ENCODE measurements around the gene HPN. TPM values are rescaled to one million over a fixed set of nuclear protein-coding genes. Genes with fewer than 3 reads are reported as not detected.

Gene HPN
- total and polyA plus RNA-seq, 2 experiments from 2014 or later, result 14.0 to 17.4 TPM

DNA sequence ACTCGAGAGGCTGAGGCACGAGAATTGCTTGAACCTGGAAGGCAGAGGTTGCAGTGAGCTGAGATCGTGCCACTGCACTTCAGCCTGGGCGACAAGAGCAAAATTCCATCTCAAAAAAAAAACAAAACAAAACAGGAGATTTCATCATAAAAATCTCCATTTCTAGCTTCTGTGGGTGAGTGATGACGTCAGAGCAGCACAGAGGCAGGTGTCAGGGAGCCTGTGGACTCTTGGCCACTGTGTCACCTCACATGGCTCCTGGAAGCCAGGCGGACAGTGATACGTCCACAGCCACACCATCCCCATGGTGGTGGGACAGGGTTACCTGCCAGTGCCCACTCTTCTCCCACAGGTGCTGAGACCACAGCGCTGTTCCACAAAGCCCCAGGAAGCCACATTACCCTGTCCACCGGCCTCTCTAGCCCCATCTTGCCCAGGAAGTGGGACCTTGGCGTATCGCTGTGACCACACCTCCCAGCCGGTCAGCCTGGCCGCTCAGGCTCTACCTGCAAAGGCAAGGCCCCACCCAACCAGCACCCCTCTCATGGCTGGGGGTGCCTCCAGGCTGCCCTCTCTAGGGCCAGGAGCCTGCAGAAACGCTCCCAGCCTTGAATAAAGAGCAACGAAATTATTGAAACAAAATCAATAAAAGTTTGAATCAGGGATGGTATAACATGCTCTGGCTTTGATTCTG is 71.6 kb downstream of the HPN start:
- ATAC-seq (no peak), DNase-seq (ENCODE audit: low spot score) (no peak)
- TF ChIP-seq, protein P1, sequence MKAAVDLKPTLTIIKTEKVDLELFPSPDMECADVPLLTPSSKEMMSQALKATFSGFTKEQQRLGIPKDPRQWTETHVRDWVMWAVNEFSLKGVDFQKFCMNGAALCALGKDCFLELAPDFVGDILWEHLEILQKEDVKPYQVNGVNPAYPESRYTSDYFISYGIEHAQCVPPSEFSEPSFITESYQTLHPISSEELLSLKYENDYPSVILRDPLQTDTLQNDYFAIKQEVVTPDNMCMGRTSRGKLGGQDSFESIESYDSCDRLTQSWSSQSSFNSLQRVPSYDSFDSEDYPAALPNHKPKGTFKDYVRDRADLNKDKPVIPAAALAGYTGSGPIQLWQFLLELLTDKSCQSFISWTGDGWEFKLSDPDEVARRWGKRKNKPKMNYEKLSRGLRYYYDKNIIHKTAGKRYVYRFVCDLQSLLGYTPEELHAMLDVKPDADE (IDR thresholded peaks at IDR 0.05), result no peak
- TF ChIP-seq, protein P2, sequence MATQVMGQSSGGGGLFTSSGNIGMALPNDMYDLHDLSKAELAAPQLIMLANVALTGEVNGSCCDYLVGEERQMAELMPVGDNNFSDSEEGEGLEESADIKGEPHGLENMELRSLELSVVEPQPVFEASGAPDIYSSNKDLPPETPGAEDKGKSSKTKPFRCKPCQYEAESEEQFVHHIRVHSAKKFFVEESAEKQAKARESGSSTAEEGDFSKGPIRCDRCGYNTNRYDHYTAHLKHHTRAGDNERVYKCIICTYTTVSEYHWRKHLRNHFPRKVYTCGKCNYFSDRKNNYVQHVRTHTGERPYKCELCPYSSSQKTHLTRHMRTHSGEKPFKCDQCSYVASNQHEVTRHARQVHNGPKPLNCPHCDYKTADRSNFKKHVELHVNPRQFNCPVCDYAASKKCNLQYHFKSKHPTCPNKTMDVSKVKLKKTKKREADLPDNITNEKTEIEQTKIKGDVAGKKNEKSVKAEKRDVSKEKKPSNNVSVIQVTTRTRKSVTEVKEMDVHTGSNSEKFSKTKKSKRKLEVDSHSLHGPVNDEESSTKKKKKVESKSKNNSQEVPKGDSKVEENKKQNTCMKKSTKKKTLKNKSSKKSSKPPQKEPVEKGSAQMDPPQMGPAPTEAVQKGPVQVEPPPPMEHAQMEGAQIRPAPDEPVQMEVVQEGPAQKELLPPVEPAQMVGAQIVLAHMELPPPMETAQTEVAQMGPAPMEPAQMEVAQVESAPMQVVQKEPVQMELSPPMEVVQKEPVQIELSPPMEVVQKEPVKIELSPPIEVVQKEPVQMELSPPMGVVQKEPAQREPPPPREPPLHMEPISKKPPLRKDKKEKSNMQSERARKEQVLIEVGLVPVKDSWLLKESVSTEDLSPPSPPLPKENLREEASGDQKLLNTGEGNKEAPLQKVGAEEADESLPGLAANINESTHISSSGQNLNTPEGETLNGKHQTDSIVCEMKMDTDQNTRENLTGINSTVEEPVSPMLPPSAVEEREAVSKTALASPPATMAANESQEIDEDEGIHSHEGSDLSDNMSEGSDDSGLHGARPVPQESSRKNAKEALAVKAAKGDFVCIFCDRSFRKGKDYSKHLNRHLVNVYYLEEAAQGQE (IDR thresholded peaks at IDR 0.05; ENCODE audit: unreplicated experiment), result no peak
- no peak for TF ChIP-seq STAT1 (IDR thresholded peaks at IDR 0.05; ENCODE audit: unreplicated experiment)
- TF ChIP-seq EZH2phosphoT487 (IDR thresholded peaks at IDR 0.05; ENCODE audit: unreplicated experiment), result no peak
- no peak for TF ChIP-seq POLR2AphosphoS5 (IDR thresholded peaks at IDR 0.05; ENCODE audit: low read depth)
- TF ChIP-seq, protein P3, sequence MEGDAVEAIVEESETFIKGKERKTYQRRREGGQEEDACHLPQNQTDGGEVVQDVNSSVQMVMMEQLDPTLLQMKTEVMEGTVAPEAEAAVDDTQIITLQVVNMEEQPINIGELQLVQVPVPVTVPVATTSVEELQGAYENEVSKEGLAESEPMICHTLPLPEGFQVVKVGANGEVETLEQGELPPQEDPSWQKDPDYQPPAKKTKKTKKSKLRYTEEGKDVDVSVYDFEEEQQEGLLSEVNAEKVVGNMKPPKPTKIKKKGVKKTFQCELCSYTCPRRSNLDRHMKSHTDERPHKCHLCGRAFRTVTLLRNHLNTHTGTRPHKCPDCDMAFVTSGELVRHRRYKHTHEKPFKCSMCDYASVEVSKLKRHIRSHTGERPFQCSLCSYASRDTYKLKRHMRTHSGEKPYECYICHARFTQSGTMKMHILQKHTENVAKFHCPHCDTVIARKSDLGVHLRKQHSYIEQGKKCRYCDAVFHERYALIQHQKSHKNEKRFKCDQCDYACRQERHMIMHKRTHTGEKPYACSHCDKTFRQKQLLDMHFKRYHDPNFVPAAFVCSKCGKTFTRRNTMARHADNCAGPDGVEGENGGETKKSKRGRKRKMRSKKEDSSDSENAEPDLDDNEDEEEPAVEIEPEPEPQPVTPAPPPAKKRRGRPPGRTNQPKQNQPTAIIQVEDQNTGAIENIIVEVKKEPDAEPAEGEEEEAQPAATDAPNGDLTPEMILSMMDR (conservative IDR thresholded peaks at IDR 0.05; ENCODE audit: low read depth in 2 of 2), result no peak
- TF ChIP-seq ZNF114 (CRISPR knock-in tag; IDR thresholded peaks at IDR 0.05), result no peak
- TF ChIP-seq JUNB (IDR thresholded peaks at IDR 0.05; ENCODE audit: unreplicated experiment), result no peak
- no peak for TF ChIP-seq NANOG (IDR thresholded peaks at IDR 0.05; ENCODE audit: borderline replicate concordance)
- TF ChIP-seq ZNF331 (CRISPR knock-in tag; IDR thresholded peaks at IDR 0.05; ENCODE audit: low read depth), result no peak
- H3K9me3 Mint-ChIP-seq, result no peaks in the 10 kb centered on the region; the same call in 2 of the 3 replicates
- Histone ChIP-seq H3K27ac (ENCODE audit: low read depth) (no peak overlapping the region), H3K36me3 (ENCODE audit: insufficient read depth) (no peaks in the 10 kb centered on the region), H3K4me2 (no peak overlapping the region), H3K9me2 (ENCODE audit: insufficient read depth) (no peaks in the 10 kb centered on the region), H3K79me2 (replicated peaks; ENCODE audit: insufficient read depth) (no peaks in the 10 kb centered on the region), H3F3A (replicated peaks; ENCODE audit: low read depth) (no peaks in the 10 kb centered on the region), H3K27me3 (ENCODE audit: insufficient read depth) (no peaks in the 10 kb centered on the region), H4K20me1 (replicated peaks; ENCODE audit: insufficient read depth) (no peaks in the 10 kb centered on the region), H3K4me3 (no peak overlapping the region), H3K4me1 (ENCODE audit: insufficient read depth) (peaks cover 20% of the 10 kb centered on the region), H2AFZ (no peak overlapping the region)
- H3K27ac Mint-ChIP-seq, result no peak overlapping the region
- no peak overlapping the region for H3K4me3 Mint-ChIP-seq
- H3K36me3 Mint-ChIP-seq (ENCODE audit: low read depth), result no peaks in the 10 kb centered on the region
- peaks cover 24% of the 10 kb centered on the region for H3K27me3 Mint-ChIP-seq (ENCODE audit: insufficient read depth, low read depth, poor library complexity)
- H3K4me1 Mint-ChIP-seq, result peaks cover 39% of the 10 kb centered on the region

All from GM23338 (cell line).